ENCODE data around the gene PRSS23. TPM values are rescaled to one million over a fixed set of nuclear protein-coding genes. Genes with fewer than 3 reads are reported as not detected.

Gene PRSS23
- total and polyA plus RNA-seq, 2 donors (not counting 3 experiments of a cell fraction or from before 2014, with no cell fraction given): 146 to 278 TPM

DNA sequence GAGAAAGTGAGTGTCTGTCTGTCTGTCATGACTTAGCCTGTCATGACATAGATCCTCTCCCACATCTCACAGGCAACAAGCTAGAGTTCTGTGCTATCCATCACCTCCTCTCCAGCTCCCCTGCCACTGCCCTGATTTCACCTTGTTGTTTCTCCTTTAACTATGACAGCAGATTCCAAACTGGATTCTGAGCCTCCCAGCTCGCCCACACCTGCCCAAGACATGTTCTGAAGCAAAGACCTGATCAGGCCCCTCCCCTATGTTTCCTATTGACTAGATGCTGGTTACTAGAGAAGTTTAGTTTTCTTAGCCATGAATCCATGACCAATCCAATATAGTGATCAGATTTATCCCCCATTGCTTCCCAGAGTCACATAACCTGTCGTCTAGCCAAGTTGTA is 15.4 kb downstream of the PRSS23 start:
- no peaks in the 10 kb centered on the region for H3K9me1 ChIP-seq (replicated peaks; ENCODE audit: control insufficient read depth, extremely low read depth, insufficient read depth, low read length)

GRCh38 chr11:86816251-86816726 is 15.9 kb downstream of the PRSS23 start:
- Histone ChIP-seq H3K4me2 (ENCODE audit: insufficient read depth, low read length) (peak overlapping the region; percentile 52), H3K9me1 (replicated peaks; ENCODE audit: control insufficient read depth, extremely low read depth, insufficient read depth, low read length) (no peaks in the 10 kb centered on the region), H3K4me3 (replicated peaks in 1 of 3; ENCODE audit: insufficient read depth in 1 of 3, low read depth in 1 of 3, low read length in 3 of 3) (no peak overlapping the region), H3K27ac (ENCODE audit: insufficient read depth, low read depth, low read length) (peak overlapping the region; percentile 77), H3K27me3 (ENCODE audit: control insufficient read depth in 2 of 2, insufficient read depth in 2 of 2, low read length in 2 of 2) (no peaks in the 10 kb centered on the region), H3K9me3 (replicated peaks; ENCODE audit: control insufficient read depth, insufficient read depth, low read length) (no peaks in the 10 kb centered on the region), H3K36me3 (ENCODE audit: control insufficient read depth in 2 of 2, extremely low read depth in 1 of 2, insufficient read depth in 2 of 2, low read length in 2 of 2) (no peaks in the 10 kb centered on the region), H3K9ac (replicated peaks; ENCODE audit: extremely low read depth, insufficient read depth, low read length) (peak overlapping the region; percentile 59), H4K20me1 (replicated peaks; ENCODE audit: control insufficient read depth, extremely low read depth, insufficient read depth, low read length) (no peaks in the 10 kb centered on the region), H3K4me1 (ENCODE audit: control insufficient read depth, extremely low read depth, insufficient read depth, low read length) (peaks cover 53% of the 10 kb centered on the region), H3K79me2 (ENCODE audit: control insufficient read depth, insufficient read depth, low read length) (peaks cover 23% of the 10 kb centered on the region), H2AFZ (ENCODE audit: low read depth, low read length) (no peak overlapping the region)
- TF ChIP-seq POLR2AphosphoS5 (IDR thresholded peaks at IDR 0.05; ENCODE audit: insufficient read depth, low read depth, low read length) (peak; percentile 52), GATA2 (IDR thresholded peaks at IDR 0.05; ENCODE audit: insufficient read depth, insufficient read length, low read depth, low read length) (no peak), FOS (IDR thresholded peaks at IDR 0.05; ENCODE audit: borderline replicate concordance, insufficient read depth, low read length) (peak; percentile 87), JUN (IDR thresholded peaks at IDR 0.05; ENCODE audit: borderline replicate concordance, insufficient read depth, insufficient read length, low read depth) (peak; percentile 83)
- CTCF ChIA-PET: interaction anchor here (1.0 to 3.3 kb wide), 8 partner anchors 144 to 456 kb away, joined by 3 to 36 read pairs (median 4); partner anchors contain the start of gene ME3
- POLR2A ChIA-PET: no interaction called here
- DNase-seq (ENCODE audit: low read depth, low spot score) (peak; percentile 93), FAIRE-seq (peak; percentile 83)
- no TSS peak for BruUV-seq (replicated peaks)
- dilution Hi-C loops (cut with MboI; ENCODE audit: extremely low pct_ligation_motif_present, low sequenced_read_pairs) (no loop called here), intact Hi-C loops (cut with micrococcal nuclease) (loop anchor here (1.0 to 5.0 kb wide), 5 partner anchors 13 to 292 kb away; no protein-coding TSS in a partner anchor)

More for the DNA sequence above, 15.4 kb downstream of the PRSS23 start:
- Histone ChIP-seq H3K4me2 (ENCODE audit: insufficient read depth, low read length) (no peak overlapping the region), H3K27ac (ENCODE audit: insufficient read depth, low read depth, low read length) (peak overlapping the region; percentile 77), H2AFZ (ENCODE audit: low read depth, low read length) (no peak overlapping the region), H3K36me3 (ENCODE audit: control insufficient read depth in 2 of 2, extremely low read depth in 1 of 2, insufficient read depth in 2 of 2, low read length in 2 of 2) (no peaks in the 10 kb centered on the region), H3K9ac (replicated peaks; ENCODE audit: extremely low read depth, insufficient read depth, low read length) (no peak overlapping the region), H3K9me3 (replicated peaks; ENCODE audit: control insufficient read depth, insufficient read depth, low read length) (no peaks in the 10 kb centered on the region), H4K20me1 (replicated peaks; ENCODE audit: control insufficient read depth, extremely low read depth, insufficient read depth, low read length) (no peaks in the 10 kb centered on the region), H3K79me2 (ENCODE audit: control insufficient read depth, insufficient read depth, low read length) (peaks cover 29% of the 10 kb centered on the region), H3K4me1 (ENCODE audit: control insufficient read depth, extremely low read depth, insufficient read depth, low read length) (peaks cover 53% of the 10 kb centered on the region), H3K4me3 (replicated peaks in 1 of 3; ENCODE audit: insufficient read depth in 1 of 3, low read depth in 1 of 3, low read length in 3 of 3) (no peak overlapping the region), H3K27me3 (ENCODE audit: control insufficient read depth in 2 of 2, insufficient read depth in 2 of 2, low read length in 2 of 2) (no peaks in the 10 kb centered on the region)
- CTCF ChIA-PET: interaction anchor here (1.0 to 3.3 kb wide), 6 partner anchors 143 to 455 kb away, joined by 3 to 36 read pairs (median 4); partner anchors contain the start of gene ME3
- no TSS peak for BruUV-seq (replicated peaks)
- DNase-seq (ENCODE audit: low read depth, low spot score): no peak
- POLR2A ChIA-PET: no interaction called here
- intact Hi-C loops (cut with micrococcal nuclease): loop anchor here (1.0 to 5.0 kb wide), 5 partner anchors 12 to 291 kb away; no protein-coding TSS in a partner anchor
- no peak for TF ChIP-seq POLR2A (IDR thresholded peaks at IDR 0.05; ENCODE audit: low read depth, low read length)
- TF ChIP-seq FOS (IDR thresholded peaks at IDR 0.05; ENCODE audit: borderline replicate concordance, insufficient read depth, low read length): no peak
- TF ChIP-seq MYC (IDR thresholded peaks at IDR 0.05; ENCODE audit: low read depth, low read length): no peak
- no peak for TF ChIP-seq POLR2AphosphoS5 (IDR thresholded peaks at IDR 0.05; ENCODE audit: insufficient read depth, low read depth, low read length)
- TF ChIP-seq GATA2 (IDR thresholded peaks at IDR 0.05; ENCODE audit: insufficient read depth, insufficient read length, low read depth, low read length): no peak
- TF ChIP-seq EZH2 (IDR thresholded peaks at IDR 0.05; ENCODE audit: borderline replicate concordance, low read depth, low read length, severe bottlenecking): no peak
- TF ChIP-seq MAX (IDR thresholded peaks at IDR 0.05; ENCODE audit: insufficient read depth, insufficient read length): no peak
- FAIRE-seq: no peak
- dilution Hi-C loops (cut with MboI; ENCODE audit: extremely low pct_ligation_motif_present, low sequenced_read_pairs): no loop called here

Data from endothelial cell of umbilical vein (primary cell).